Prostate gland (tissue), 2 donors: ENCODE data around the gene STK10. TPM values are rescaled to one million over a fixed set of nuclear protein-coding genes. Genes with fewer than 3 reads are reported as not detected.
"Not testable (repeated sequence)": the region's sequence is repeated elsewhere in the genome, so short reads cannot be mapped to it uniquely, and the experiment has no call there.

Experiments
- DNase-seq: peaks from one replicate; pipeline ENCODE4 v3.0.0-alpha.2; 2019; ENCODE audit warnings: low spot score
- H3K27ac ChIP-seq, 2 donors: fragments of 200-600 bp; sonication (generic); 2 replicates each; pipeline ENCODE4 v1.5.1; 2017 to 2019
- H3K27me3 ChIP-seq: fragments of 200-600 bp; sonication (generic); replicated peaks from 2 replicates; pipeline ENCODE4 v1.5.1; 2019; ENCODE audit not compliant: insufficient read depth
- H3K36me3 ChIP-seq, 2 donors: fragments of 200-600 bp; sonication (generic); 1 replicate in 1 of 2; 2 replicates in 1 of 2; pipeline versions ENCODE4 v1.5.1 to v1.8.1; 2017 to 2019
- H3K4me1 ChIP-seq: fragments of 200-600 bp; sonication (generic); replicated peaks from 2 replicates; pipeline ENCODE4 v1.5.1; 2019
- H3K4me3 ChIP-seq, 2 donors: fragments of 200-600 bp; sonication (generic); 2 replicates each; pipeline ENCODE4 v1.5.1; 2017 to 2019
- H3K9me3 ChIP-seq: fragments of 200-600 bp; sonication (generic); 2 replicates; pipeline ENCODE4 v1.5.1; 2017
- POLR2A ChIP-seq: fragments of 450-650 bp; IDR thresholded peaks from one replicate; pipeline ENCODE4 v1.6.1; 2016; ENCODE audit warnings: antibody characterized with exemption, mild to moderate bottlenecking
- POLR2AphosphoS5 ChIP-seq: sonication (generic); formaldehyde crosslinking; IDR thresholded peaks from one replicate; pipeline ENCODE4 v1.6.1; 2017; ENCODE audit warnings: antibody characterized with exemption
- WGBS: methylation state at CpG from one replicate; pipeline ENCODE4 v1.1.5; 2018; 5-methylcytosine and 5-hydroxymethylcytosine counted together
- intact Hi-C: fragments of 100-400 bp; cut with DNase I; formaldehyde crosslinking; loops from one replicate; pipeline ENCODE4 v1.14.2; 2022
- total RNA-seq, 2 donors: library from RNA; depleted of rRNA; stranded (reverse); fragments of >200 nt; gene quantifications; one replicate each; pipeline ENCODE4 v1.1.0, GENCODE V29; 2016
- TF ChIP-seq, protein P1 (sequence below), 4 experiments: fragments of 200-600 bp in 2 of 4; fragments of 450-650 bp in 2 of 4; sonication (generic) in 2 of 4; IDR thresholded peaks; 1 replicate in 3 of 4; 2 replicates in 1 of 4; pipeline ENCODE4 v1.5.1; 2016 to 2019; ENCODE audit warnings: antibody characterized with exemption in 4 of 4, mild to moderate bottlenecking in 2 of 4, moderate library complexity in 2 of 4

STK10 gene
- total RNA-seq, 2 donors from 2014 or later = 4.6 to 73.3 TPM

GRCh38 chr5:172038167-172038566 is 149.9 kb downstream of the STK10 start:
- DNase-seq = no peak
- no peaks in the 10 kb centered on the region for H3K27me3 ChIP-seq
- intact Hi-C loops = no loop called here
- no peaks in the 10 kb centered on the region for H3K4me1 ChIP-seq
- no peak overlapping the region for H3K27ac ChIP-seq
- H3K9me3 ChIP-seq = no peaks in the 10 kb centered on the region
- no peaks in the 10 kb centered on the region for H3K36me3 ChIP-seq
- TF ChIP-seq, protein P1, sequence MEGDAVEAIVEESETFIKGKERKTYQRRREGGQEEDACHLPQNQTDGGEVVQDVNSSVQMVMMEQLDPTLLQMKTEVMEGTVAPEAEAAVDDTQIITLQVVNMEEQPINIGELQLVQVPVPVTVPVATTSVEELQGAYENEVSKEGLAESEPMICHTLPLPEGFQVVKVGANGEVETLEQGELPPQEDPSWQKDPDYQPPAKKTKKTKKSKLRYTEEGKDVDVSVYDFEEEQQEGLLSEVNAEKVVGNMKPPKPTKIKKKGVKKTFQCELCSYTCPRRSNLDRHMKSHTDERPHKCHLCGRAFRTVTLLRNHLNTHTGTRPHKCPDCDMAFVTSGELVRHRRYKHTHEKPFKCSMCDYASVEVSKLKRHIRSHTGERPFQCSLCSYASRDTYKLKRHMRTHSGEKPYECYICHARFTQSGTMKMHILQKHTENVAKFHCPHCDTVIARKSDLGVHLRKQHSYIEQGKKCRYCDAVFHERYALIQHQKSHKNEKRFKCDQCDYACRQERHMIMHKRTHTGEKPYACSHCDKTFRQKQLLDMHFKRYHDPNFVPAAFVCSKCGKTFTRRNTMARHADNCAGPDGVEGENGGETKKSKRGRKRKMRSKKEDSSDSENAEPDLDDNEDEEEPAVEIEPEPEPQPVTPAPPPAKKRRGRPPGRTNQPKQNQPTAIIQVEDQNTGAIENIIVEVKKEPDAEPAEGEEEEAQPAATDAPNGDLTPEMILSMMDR (IDR thresholded peaks at IDR 0.05) = no peak
- H3K4me3 ChIP-seq = no peak overlapping the region
- WGBS = 93% methylated on average over 3 of the region's 3 CpGs

- intact Hi-C loops = no loop called here
- DNase-seq = no peak
- H3K9me3 ChIP-seq = no peaks in the 10 kb centered on the region
- TF ChIP-seq, protein P1 (IDR thresholded peaks at IDR 0.05) = no peak
- no peak for TF ChIP-seq POLR2A
- no peak for TF ChIP-seq POLR2AphosphoS5
- H3K4me3 ChIP-seq = no peak overlapping the region
- H3K27me3 ChIP-seq = no peaks in the 10 kb centered on the region
- H3K4me1 ChIP-seq = no peaks in the 10 kb centered on the region
- H3K27ac ChIP-seq = no peak overlapping the region
- H3K36me3 ChIP-seq = no peaks in the 10 kb centered on the region
- WGBS = 20% methylated on average over 2 of the region's 2 CpGs
Measured at GRCh38 chr5:172035049-172035448, 153.0 kb downstream of the STK10 start.

GRCh38 chr5:172031894-172032461 is 156.0 kb downstream of the STK10 start:
- Histone ChIP-seq H3K36me3 (no peaks in the 10 kb centered on the region), H3K27me3 (no peaks in the 10 kb centered on the region), H3K27ac (no peak overlapping the region), H3K9me3 (no peaks in the 10 kb centered on the region), H3K4me1 (no peaks in the 10 kb centered on the region), H3K4me3 (no peak overlapping the region)
- TF ChIP-seq POLR2A (no peak), POLR2AphosphoS5 (no peak)
- TF ChIP-seq, protein P1 (IDR thresholded peaks at IDR 0.05) = no peak
- WGBS = 92% methylated on average over 4 of the region's 4 CpGs
- intact Hi-C loops = no loop called here
- no peak for DNase-seq

DNA sequence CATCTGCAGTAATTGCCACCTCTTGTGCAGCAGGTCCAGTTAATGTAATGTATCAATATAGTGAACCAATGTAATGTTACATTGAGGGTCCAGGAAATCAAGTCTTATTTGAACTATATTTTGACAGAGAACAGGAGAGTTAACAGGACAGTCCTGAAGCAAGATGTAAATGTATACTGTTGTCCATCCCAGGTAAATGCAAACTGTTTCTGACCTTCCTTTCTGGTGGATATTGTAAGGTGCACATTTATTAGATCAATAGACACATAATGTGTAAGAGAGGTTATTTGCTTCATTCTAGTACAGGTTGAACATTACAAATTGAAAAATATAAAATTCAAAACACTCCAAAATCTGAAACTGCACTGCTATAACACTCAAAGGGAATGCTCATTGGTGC is 158.1 kb downstream of the STK10 start:
- intact Hi-C loops = no loop called here

GRCh38 chr5:172028167-172028566 is 159.9 kb downstream of the STK10 start:
- H3K9me3 ChIP-seq = no peaks in the 10 kb centered on the region
- no peak overlapping the region for H3K4me3 ChIP-seq
- no peak for TF ChIP-seq POLR2A
- no peak for TF ChIP-seq POLR2AphosphoS5
- TF ChIP-seq, protein P1 (IDR thresholded peaks at IDR 0.05) = no peak
- no peaks in the 10 kb centered on the region for H3K27me3 ChIP-seq
- DNase-seq = no peak
- H3K36me3 ChIP-seq = no peaks in the 10 kb centered on the region
- intact Hi-C loops = no loop called here
- WGBS = 55% methylated on average over 4 of the region's 4 CpGs
- H3K4me1 ChIP-seq = no peaks in the 10 kb centered on the region
- no peak overlapping the region for H3K27ac ChIP-seq

More for the DNA sequence above, 158.1 kb downstream of the STK10 start:
- Histone ChIP-seq H3K36me3 (no peaks in the 10 kb centered on the region), H3K27ac (no peak overlapping the region), H3K4me1 (no peaks in the 10 kb centered on the region), H3K4me3 (no peak overlapping the region), H3K27me3 (no peaks in the 10 kb centered on the region), H3K9me3 (no peaks in the 10 kb centered on the region)
- no peak for DNase-seq
- TF ChIP-seq POLR2AphosphoS5 = no peak
- TF ChIP-seq POLR2A = no peak
- TF ChIP-seq, protein P1 (IDR thresholded peaks at IDR 0.05) = no peak

- H3K27ac ChIP-seq, H3K4me3 ChIP-seq, H3K4me1 ChIP-seq, H3K27me3 ChIP-seq, DNase-seq, H3K36me3 ChIP-seq, intact Hi-C loops, H3K9me3 ChIP-seq: not testable (repeated sequence)
- WGBS = 82% methylated on average over 10 of the region's 10 CpGs
Measured at GRCh38 chr5:172020110-172020786, 167.8 kb downstream of the STK10 start.
